ENCODE results near the gene DHFR.
"Not testable (repeated sequence)": the region's sequence is repeated elsewhere in the genome, so short reads cannot be mapped to it uniquely, and the experiment has no call there.

DHFR gene

GRCh38 chr5:80597500-80597899 is 57.3 kb downstream of the DHFR start:
- DNase-seq: no peak

- DNase-seq: no peak
These were observed 60.0 kb downstream of the DHFR start for GRCh38 chr5:80594810-80595209.

DNA sequence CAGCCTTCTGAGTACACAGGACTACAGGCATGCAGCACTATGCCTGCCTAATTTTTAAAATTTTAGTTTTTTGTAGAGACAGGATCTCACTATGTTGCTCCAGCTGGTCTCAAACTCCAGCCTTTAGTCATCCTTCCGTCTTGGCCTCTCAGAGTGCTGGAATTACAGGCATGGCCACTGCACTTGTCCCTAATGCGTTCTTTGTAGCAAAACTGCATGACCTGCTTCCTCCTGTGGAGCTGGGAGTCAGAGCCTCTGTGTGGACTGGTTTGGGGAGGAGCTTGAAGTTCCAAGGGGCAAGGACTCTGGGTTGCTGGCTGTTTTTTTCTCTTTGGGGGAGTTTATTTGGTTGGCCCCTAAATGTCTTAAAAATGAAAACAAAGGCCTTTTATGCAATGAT is 62.0 kb downstream of the DHFR start:
- no peak for DNase-seq

GRCh38 chr5:80592105-80592504 is 62.7 kb downstream of the DHFR start:
- DNase-seq: no peak

GRCh38 chr5:80591352-80591751 is 63.4 kb downstream of the DHFR start:
- no peak for DNase-seq

DNA sequence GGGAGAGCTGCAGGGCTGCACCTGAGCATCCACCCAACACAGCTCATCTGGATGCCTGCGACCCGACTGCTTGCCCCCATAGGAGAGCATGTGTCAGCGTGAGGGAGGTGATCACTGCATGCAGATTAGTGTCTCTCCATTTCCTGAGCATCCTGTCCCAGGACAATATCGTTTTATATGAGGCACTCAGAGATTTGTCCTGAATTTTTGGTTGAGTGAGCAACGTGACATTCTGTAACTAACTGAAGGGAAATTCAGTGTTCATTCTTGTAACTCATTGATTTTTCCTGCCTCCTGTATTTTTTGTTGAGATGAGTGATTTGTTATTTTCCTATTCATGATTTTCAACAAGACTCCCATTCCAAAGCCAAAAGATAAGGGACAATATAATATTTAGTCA is 64.0 kb downstream of the DHFR start:
- DNase-seq: no peak

GRCh38 chr5:80588858-80589540 is 65.8 kb downstream of the DHFR start:
- no peak for DNase-seq

- no peak for DNase-seq
These were observed 70.0 kb downstream of the DHFR start for GRCh38 chr5:80584770-80585169.

DNA sequence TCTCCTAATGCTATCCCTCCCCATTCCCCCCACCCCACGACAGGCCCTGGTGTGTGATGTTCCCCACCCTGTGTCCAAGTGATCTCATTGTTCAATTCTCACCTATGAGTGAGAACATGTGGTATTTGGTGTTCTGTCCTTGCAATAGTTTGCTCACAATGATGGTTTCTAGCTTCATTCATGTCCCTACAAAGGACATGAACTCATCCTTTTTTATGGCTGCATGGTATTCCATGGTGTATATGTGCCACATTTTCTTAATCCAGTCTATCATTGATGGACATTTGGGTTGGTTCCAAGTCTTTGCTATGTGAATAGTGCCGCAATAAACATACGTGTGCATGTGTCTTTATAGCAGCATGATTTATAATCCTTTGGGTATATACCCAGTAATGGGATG is 74.5 kb downstream of the DHFR start:
- DNase-seq: not testable (repeated sequence)

- DNase-seq: no peak
These were observed 75.7 kb downstream of the DHFR start for GRCh38 chr5:80579050-80579449.

DNA sequence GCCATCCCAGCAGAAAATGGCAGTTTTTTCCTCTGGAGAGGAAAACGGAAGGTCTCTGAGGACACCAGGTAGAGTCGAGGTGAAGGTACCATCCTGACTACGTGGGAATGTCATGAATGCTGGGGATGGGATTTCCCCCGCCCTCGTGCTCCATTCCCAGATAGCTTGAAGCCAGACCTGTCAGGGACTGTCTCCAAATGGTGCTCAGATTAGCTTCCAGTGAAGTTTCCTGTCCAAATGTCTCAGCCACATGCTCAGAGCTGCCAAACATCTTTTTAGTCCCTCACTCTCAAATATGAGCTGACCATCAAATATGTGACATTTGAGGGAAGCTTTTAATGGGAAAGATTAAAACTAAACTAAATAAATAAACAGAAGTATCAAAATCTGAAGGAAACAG is 77.1 kb downstream of the DHFR start:
- no peak for DNase-seq

DNA sequence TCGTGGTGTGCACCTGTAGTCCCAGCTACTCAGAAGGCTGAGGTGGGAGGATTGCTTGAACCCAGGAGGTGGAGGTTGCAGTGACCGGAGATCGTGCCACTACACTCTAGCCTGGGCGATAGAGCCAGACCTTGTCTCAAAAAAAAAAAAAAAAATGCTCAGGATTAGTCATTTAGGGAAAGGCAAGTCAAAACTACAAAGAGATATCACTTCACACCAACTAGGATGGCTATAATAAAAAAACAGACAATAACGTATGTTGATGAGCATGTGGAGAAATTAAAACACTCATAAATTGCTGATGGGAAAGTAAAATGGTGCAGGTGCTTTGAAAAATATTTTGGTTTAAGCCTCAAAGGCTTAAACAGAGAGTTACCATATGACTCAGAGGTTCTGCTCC is 78.4 kb downstream of the DHFR start:
- DNase-seq: no peak
